Hair follicle dermal papilla cell (primary cell): ENCODE measurements around the gene PKNOX1. TPM values are rescaled to one million over a fixed set of nuclear protein-coding genes. Genes with fewer than 3 reads are reported as not detected.

Experiments used
- small RNA-seq: library from RNA; depleted of rRNA; stranded (forward); fragments of <200 nt; gene quantifications from one replicate; pipeline ENCODE3, GENCODE V24; 2012
- total RNA-seq: library from RNA; depleted of rRNA; stranded (reverse); fragments of >200 nt; gene quantifications from 2 replicates; pipeline ENCODE4 v1.2.3, GENCODE V29; 2012

PKNOX1 gene, protein sequence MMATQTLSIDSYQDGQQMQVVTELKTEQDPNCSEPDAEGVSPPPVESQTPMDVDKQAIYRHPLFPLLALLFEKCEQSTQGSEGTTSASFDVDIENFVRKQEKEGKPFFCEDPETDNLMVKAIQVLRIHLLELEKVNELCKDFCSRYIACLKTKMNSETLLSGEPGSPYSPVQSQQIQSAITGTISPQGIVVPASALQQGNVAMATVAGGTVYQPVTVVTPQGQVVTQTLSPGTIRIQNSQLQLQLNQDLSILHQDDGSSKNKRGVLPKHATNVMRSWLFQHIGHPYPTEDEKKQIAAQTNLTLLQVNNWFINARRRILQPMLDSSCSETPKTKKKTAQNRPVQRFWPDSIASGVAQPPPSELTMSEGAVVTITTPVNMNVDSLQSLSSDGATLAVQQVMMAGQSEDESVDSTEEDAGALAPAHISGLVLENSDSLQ
- 18.5 and 19.3 TPM in 2 replicates for total RNA-seq

DNA sequence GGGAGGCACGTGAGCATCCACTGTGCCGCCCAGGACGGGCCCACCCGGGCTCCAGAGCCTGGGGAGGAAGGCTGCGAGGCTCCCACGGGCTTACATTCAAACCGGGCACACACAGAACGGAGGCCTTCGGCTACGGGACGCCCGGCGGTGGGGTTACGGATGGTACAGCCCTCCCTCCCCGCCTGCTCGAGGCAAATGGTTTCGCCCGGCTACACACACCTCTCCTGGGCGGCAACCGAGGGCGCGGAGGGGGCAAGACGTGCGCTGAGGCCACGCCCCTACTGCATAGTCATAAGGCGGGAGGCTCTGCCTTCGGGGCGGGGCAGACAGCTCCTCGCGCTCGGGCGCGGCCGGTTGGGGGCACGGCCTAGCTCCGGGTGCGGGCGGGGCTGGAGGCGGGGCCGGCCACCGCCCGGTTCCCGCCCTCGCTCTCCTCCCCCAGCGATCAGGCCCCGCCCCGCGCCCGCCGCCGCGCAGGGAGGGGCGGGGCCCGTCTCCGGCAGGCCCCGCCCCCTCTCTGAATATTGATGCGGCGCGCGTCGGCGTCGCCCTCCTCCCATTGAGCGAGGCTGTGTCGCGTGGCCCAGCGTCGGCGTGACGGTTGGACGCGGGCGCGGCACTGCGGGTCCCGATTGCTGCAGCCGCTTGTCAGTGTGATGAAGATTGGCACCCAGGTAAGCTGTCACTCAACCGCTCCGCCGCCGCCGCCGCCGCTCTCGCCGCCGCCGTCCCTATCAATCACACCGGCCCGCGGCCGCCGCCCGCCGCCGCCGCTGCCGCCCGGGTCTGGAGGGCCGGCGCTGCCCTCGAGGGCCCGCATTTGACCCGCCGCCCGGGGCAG, at the start of gene PKNOX1:
TSS of gene PKNOX1 (plus strand) at position 572 of the 841 bp plus-strand sequence. CDS start 29,820 bp downstream, outside the sequence.

DNA sequence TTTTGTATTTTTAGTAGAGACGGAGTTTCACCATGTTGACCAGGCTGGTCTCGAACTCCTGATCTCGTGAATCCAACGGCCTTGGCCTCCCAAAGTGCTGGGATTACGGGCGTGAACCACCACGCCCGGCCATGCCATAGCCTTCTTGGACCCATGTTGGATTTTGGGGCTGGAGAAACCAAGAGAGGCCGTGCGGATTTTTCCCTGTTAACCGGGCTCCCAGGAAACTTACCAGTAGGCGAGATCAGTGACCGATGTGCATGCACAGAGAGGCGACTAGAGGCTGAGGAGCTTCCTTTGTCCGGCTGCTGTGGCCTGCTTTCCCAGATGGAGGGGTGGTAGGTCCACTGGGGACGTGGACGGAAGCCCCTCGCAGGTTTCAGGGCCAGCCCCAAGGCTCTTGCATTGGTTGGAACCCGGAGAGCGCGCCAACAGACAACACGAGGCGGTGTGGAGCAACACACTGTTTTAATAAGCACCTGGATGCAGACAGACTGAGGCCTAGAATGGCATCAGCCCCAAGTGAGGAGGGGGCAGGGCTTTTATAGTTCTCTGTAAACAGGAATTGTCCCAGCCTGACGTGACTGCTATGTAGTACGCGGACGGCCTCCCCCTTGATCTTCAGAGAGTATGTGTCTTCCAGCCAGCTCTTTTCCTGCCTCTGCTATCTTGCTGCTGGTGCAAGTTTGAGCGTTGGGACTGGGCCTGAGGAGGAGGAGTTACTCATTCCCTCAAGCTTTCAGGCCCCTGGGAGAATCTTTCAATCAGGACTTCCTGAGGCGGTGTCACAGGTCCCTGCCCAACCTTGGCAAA, 49.0 kb upstream of the PKNOX1 start, which contains the start of gene ERVH48-1:
TSS of gene ERVH48-1 (minus strand) at position 517 of the 813 bp plus-strand sequence. CDS start 6,624 bp downstream, outside the sequence.

GRCh38 chr21:43075170-43076022, 101.0 kb downstream of the PKNOX1 start, which contains the start of gene CBS:
Gene CBS (minus strand): TSS chr21:43075835. CDS start chr21:43072193, 3,642 bp downstream.

Small RNA genes within 50 kb of the gene (small RNA-seq; reads per million reads assigned to genes)
- not detected for gene MIR5692B

Other genes with a start within 250 kb of the PKNOX1 start
- gene WDR4, start 95.0 kb upstream of the PKNOX1 start, total RNA-seq: 11.2 and 14.8 TPM in 2 replicates
- gene NDUFV3, start 81.3 kb upstream of the PKNOX1 start, total RNA-seq: 57.3 and 73.3 TPM in 2 replicates
- not detected in 2 replicates for gene ERVH48-1, start 48.9 kb upstream of the PKNOX1 start, total RNA-seq
- gene CBS, start 101.3 kb downstream of the PKNOX1 start, total RNA-seq: 46.2 and 119 TPM in 2 replicates
- gene U2AF1, start 133.0 kb downstream of the PKNOX1 start, total RNA-seq: 27.4 and 28.9 TPM in 2 replicates
- gene CRYAA, start 194.4 kb downstream of the PKNOX1 start, total RNA-seq: not detected in 2 replicates